Measurements from ENCODE around the gene BCKDK.
A peak's percentile ranks its signal among the peaks of the same experiment; 100 is the strongest.
"Not testable (repeated sequence)": the region's sequence is repeated elsewhere in the genome, so short reads cannot be mapped to it uniquely, and the experiment has no call there.

The BCKDK gene

GRCh38 chr16:31099860-31100638, 8.1 kb upstream of the BCKDK start:
- no peak for DNase-seq (ENCODE audit: low read depth)

- not testable (repeated sequence) for DNase-seq (ENCODE audit: low read depth)
Observed at GRCh38 chr16:31100876-31101641, 7.1 kb upstream of the BCKDK start.

DNA sequence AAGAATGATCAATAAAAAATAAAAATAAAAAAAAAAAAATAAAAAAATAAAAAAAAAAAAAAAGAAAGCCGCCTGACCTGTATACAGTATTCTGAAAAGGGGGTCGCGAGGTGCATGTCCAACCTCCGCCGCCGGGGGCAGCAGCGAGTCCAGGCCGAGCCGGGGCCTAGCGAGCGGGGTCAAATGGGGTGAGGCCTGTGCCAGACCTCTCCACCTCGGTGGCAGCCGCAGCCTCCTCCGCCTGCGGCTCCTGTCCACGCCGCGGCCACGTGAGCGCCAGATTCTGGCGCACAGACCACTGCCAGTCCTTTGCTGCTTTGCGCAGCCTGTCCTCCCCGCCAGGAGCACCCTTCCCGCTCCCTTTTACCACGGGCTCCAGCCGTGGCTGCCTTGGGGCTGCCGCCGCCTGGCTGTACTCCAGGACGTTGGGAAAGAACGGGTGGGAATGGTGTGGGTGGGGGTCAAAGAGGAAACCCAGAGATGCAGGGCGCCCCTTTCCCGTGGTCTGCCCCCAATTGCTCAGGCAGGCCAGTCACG, 2.4 kb upstream of the BCKDK start:
- peak; percentile 69 for DNase-seq (ENCODE audit: low read depth)

DNA sequence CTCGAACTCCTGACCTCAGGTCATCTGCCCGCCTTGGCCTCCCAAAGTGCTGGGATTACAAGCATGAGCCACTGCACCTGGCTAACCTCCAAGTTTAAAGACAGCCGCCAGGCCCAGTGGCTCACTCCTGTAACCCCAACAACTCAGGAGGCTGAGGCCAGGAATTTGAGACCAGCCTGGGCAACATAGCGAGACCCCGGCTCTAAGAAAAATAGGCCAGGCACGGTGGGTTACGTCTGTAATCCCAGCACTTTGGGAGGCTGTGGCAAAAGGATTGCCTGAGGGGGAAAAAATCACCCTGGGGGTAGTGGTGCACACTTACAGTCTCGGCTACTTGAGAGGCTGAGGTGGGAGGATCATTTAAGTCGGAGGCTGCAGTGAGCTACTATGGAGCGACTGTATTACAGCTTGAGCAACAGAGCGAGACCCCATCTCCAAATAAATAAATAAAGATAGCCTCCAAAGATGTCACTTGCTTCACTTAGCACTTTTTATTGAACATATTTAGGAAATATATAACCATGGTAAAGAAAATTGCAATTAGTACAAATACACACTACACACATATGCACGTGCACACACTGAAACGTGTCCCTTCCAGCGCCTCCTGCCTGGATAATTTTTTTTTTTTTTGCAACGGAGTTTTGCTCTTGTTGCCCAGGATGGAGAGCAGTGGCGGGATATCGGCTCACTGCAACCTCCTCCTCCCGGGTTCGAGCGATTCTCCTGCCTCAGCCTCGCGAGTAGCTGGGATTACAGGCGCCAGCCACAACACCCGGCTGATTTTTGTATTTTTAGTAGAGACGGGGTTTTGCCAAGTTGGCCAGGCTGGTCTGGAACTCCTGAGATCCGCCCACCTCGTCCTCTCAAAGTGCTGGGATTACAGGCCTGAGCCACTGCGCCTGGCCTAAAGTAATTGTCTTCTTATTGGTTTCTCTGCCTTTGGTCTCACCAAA, 1.4 kb upstream of the BCKDK start:
- DNase-seq (ENCODE audit: low read depth) = no peak

DNA sequence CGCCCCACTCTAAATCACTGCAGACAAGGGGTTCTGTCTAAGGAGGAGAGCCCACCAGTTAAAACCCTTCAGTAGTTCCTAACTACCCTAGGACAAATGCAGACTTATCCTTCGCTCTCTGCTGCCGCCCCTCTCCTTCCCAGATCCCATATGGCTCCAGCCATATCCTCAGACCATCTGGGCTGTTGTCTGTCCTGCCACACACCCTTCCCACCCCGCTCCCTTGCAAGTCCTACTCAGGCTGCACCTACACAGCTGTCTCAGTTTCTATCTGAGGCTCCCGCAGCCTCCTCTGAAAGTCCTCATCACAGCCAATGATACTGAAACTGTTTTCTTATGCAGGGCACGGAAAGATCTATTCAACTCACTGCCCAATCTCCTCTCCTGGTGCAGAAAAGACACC, 720 bp upstream of the BCKDK start:
- no peak for DNase-seq (ENCODE audit: low read depth)

DNA sequence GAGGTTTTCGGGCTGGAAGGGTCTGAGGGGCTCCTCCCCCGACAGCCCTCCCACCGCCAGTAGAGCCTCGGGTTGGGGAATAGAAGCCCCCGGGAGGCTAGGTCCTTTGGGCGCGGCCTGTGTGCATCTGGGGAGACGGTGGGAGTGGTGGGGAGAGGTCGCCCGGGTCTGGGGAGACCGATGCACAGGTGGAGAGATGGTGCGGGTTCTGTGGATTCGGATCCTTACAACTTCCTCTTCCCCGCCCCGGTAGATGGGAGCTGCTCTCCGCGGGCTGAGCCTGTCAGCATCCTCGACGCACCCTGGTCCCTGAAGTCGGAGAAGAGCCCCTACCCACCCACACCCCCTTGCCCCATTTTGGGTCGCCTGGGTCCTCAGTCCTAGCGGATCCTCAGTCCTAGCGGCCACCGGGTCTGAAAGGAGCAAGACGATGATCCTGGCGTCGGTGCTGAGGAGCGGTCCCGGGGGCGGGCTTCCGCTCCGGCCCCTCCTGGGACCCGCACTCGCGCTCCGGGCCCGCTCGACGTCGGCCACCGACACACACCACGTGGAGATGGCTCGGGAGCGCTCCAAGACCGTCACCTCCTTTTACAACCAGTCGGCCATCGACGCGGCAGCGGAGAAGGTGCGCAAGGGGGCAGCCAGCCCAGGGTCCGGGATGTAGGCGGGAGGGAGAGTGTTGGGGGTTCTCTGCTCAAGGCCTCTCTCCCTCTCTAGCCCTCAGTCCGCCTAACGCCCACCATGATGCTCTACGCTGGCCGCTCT, 790 bp downstream of the BCKDK start:
- no peak for DNase-seq (ENCODE audit: low read depth)

GRCh38 chr16:31109622-31110021, 1.4 kb downstream of the BCKDK start:
- DNase-seq (ENCODE audit: low read depth) = no peak

DNA sequence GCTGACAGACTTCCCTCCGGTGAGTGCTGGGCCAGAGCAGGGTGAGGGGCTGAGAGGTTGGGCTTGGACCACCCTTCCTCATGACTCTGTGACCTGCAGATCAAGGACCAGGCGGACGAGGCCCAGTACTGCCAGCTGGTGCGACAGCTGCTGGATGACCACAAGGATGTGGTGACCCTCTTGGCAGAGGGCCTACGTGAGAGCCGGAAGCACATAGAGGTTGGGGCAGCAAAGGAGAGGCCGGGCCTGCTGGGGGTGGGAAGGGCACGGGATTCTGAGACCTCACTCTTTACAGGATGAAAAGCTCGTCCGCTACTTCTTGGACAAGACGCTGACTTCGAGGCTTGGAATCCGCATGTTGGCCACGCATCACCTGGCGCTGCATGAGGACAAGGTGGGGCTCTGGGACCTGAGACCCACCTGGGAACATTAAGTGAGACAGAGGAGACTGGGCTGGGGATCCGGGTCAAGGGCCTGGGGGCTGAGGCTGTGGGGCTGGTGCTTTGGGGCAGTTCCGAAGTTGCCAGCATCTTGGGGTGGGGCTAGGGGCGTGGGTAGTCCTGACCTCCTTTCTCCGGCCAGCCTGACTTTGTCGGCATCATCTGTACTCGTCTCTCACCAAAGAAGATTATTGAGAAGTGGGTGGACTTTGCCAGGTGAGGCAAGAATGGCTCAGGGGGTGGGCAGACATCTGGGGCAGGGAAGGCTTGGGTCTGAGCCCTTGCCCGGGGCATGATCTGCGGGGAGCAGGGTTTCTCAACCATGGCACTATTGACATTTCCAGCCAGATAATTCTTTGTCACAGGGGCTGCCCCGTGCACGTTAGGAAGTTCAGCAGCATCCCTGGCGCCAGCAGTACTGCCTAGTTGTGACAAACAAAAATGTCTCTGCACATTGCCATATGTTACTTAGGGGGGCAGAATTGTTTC, 2.2 kb downstream of the BCKDK start:
- DNase-seq (ENCODE audit: low read depth) = no peak

GRCh38 chr16:31111881-31112466, 3.8 kb downstream of the BCKDK start:
- no peak for DNase-seq (ENCODE audit: low read depth)

- DNase-seq (ENCODE audit: low read depth) = no peak
Observed at GRCh38 chr16:31112711-31113110, 4.5 kb downstream of the BCKDK start.

DNA sequence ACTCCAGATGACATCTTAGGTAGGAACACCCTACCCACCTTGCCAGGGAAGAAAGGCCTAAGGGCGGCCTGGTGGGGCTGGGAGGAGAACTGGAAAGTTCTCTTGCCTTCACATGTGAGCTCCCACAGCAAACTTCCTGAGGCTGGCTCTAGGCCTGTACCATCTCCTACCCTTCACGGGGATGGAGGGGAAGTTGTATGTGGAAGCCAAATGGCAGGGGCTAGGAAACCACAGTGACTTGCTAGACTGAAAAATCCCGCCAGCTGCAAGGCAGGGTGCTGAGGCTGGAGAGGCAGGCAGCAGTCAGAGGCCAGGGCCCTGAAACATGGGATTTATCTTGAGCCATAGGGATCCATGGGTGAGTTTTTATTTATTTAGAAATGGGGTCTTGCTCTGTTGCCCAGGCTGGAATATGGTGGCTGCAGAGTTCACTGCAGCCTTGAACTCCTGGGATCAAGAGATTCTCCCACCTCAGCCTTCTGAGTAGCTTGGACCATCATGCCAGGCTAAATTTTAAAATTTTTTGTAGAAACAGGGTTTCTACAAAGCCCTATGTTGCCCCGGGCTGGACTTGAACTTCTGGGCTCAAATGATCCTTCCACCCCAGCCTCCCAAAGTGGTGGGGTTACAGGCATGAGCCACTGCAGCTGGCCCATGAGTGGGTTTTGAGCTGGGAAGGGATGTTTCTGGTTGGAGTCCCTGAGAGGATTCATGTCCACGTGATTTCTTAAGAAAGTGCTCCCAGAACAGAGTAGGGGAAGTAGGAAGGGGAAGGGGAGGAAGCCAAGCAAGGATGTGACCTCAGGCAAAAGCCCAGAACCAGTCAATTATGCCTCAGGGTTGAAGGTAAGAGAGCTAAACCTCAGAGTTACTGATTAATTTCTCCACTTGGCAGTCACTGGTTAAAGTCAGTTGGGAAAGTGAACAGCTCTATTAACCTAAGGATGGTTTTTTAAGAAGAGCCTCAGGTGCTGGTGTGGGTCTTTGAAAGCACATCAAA, 5.2 kb downstream of the BCKDK start:
- no peak for DNase-seq (ENCODE audit: low read depth)

DNA sequence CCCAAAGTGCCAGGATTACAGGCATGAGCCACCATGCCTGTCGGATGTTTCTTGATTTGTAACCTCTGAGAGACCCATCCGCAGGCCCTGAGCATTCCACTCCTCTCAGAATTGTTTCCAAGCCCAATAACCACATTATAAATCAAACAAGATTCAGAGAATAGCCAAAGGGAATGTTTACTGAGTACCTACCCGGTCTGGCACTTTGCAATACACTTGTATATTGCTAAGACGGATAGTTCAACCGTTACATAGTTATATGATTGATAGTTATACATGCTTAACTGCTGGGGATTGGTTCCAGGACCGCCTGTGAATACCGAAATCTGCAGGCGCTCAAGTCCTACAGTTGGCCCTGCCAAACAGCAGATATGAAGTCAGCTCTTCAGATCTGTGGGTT, 6.3 kb downstream of the BCKDK start:
- no peak for DNase-seq (ENCODE audit: low read depth)

- peak; percentile 96 for DNase-seq (ENCODE audit: low read depth)
Observed at GRCh38 chr16:31117384-31118222, 9.4 kb downstream of the BCKDK start, which contains the start of gene KAT8. Gene KAT8 (plus strand): TSS chr16:31117664. CDS start chr16:31117682, 18 bp downstream.

GRCh38 chr16:31118223-31119155, 10.3 kb downstream of the BCKDK start:
- DNase-seq (ENCODE audit: low read depth) = no peak

DNA sequence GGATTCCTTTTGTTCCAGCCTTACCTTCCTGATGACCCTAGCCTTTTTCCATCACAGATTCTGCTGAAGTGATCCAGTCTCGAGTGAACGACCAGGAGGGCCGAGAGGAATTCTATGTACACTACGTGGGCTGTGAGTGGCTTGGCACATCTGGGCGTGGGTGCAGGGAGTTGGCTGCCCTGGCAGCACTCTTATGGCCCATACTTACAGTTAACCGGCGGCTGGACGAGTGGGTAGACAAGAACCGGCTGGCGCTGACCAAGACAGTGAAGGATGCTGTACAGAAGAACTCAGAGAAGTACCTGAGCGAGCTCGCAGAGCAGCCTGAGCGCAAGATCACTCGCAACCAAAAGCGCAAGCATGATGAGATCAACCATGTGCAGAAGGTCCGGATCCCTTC, 11.9 kb downstream of the BCKDK start:
- DNase-seq (ENCODE audit: low read depth) = no peak

- DNase-seq (ENCODE audit: low read depth) = no peak
Observed at GRCh38 chr16:31125844-31126243, 17.7 kb downstream of the BCKDK start.
